ENCODE results near the gene NFATC4.
"Not testable (repeated sequence)": the region's sequence is repeated elsewhere in the genome, so short reads cannot be mapped to it uniquely, and the experiment has no call there.

The NFATC4 gene

GRCh38 chr14:24368562-24369252 lies 723 bp downstream of the NFATC4 start:
- no peak for DNase-seq

DNA sequence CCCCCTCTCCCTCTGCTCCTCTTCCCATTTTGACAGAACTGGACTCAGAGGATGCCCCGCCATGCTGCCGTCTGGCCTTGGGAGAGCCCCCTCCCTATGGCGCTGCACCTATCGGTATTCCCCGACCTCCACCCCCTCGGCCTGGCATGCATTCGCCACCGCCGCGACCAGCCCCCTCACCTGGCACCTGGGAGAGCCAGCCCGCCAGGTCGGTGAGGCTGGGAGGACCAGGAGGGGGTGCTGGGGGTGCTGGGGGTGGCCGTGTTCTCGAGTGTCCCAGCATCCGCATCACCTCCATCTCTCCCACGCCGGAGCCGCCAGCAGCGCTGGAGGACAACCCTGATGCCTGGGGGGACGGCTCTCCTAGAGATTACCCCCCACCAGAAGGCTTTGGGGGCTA lies 1.5 kb downstream of the NFATC4 start:
- DNase-seq, result no peak

- no peak for DNase-seq
Measured at GRCh38 chr14:24369907-24370687, 2.1 kb downstream of the NFATC4 start.

GRCh38 chr14:24370748-24371147 lies 2.8 kb downstream of the NFATC4 start:
- no peak for DNase-seq

GRCh38 chr14:24371605-24372004 lies 3.6 kb downstream of the NFATC4 start:
- not testable (repeated sequence) for DNase-seq

DNA sequence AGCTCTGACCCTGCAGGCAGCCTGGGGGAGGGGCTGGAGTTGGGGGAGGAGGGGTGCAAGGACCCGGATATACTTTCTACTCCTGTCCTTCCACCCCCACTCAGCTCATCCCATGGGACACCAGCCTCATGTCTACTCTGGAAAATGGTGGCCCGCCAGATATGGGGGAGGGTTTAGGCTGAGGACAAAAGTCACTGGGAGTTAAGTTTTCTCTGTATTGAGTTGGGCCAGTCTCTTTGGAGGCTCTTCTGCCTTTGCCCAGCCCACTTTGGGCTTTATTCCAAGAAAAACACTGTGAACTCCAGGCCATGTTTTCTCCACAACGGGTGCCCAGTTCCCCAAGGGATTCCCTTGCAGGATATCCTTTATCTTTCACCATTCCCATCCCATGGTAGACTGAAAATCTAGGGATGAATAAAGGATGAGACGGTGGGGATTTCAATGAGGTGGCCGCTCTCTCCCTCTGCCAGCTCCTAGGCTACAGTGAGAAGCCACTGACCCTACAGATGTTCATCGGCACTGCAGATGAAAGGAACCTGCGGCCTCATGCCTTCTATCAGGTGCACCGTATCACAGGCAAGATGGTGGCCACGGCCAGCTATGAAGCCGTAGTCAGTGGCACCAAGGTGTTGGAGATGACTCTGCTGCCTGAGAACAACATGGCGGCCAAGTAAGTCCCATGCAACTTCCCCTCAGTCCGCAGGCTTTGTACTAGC lies 4.9 kb downstream of the NFATC4 start:
- DNase-seq, result no peak

DNA sequence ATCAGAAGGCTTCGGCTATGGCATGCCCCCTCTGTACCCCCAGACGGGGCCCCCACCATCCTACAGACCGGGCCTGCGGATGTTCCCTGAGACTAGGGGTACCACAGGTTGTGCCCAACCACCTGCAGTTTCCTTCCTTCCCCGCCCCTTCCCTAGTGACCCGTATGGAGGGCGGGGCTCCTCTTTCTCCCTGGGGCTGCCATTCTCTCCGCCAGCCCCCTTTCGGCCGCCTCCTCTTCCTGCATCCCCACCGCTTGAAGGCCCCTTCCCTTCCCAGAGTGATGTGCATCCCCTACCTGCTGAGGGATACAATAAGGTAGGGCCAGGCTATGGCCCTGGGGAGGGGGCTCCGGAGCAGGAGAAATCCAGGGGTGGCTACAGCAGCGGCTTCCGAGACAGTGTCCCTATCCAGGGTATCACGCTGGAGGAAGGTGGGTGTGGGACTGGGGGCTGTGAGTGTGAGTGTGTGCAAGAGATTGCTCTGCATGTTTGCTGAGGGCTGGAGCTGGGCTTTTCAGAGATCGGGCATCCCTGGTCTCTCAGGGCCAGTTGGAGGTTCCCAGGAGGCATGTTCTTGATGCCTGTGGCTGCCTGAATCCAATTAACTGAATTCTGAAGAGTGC lies 8.6 kb downstream of the NFATC4 start:
- DNase-seq, result no peak

GRCh38 chr14:24377126-24377525 lies 9.1 kb downstream of the NFATC4 start:
- DNase-seq, result no peak

DNA sequence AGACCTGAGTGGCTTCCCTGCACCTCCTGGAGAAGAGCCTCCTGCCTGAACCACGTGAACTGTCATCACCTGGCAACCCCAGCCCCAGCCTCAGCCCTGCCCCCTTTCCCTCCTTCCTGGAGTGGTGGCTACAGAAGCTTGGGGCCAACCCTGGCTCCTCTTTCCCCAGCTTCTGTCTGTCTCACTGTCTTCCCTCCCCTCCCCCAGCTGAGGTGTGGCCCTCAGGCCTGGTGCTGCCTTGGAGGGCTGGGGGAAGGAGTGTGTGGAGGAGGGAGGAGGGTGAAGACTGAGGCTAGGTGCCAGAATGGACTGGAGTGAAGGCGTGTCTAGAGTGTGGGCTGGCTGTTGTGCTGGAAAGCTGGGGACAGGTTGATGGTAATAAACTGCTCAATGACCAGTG lies 9.7 kb downstream of the NFATC4 start:
- DNase-seq, result no peak

DNA sequence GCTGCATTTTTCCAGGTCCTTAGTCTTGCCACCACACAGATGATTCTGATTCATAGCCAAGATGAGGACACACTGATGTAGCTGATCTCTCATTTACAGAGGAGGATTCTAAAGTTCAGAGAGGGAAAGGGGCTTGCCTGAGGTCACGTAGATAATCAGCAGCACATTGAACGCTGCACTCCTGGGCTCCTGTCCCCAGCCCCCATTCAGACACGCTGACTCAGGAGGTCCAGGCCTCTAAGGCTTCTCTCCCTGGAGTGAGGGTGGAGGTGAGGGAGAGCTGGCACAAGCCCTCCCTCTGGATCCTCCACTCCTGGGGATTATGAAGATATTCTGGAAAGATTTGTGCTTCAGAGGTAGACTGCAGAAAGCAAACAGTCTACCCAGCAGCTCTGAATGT lies 10.3 kb downstream of the NFATC4 start:
- no peak for DNase-seq

GRCh38 chr14:24378981-24379906 lies 11.3 kb downstream of the NFATC4 start:
- DNase-seq, result no peak

DNA sequence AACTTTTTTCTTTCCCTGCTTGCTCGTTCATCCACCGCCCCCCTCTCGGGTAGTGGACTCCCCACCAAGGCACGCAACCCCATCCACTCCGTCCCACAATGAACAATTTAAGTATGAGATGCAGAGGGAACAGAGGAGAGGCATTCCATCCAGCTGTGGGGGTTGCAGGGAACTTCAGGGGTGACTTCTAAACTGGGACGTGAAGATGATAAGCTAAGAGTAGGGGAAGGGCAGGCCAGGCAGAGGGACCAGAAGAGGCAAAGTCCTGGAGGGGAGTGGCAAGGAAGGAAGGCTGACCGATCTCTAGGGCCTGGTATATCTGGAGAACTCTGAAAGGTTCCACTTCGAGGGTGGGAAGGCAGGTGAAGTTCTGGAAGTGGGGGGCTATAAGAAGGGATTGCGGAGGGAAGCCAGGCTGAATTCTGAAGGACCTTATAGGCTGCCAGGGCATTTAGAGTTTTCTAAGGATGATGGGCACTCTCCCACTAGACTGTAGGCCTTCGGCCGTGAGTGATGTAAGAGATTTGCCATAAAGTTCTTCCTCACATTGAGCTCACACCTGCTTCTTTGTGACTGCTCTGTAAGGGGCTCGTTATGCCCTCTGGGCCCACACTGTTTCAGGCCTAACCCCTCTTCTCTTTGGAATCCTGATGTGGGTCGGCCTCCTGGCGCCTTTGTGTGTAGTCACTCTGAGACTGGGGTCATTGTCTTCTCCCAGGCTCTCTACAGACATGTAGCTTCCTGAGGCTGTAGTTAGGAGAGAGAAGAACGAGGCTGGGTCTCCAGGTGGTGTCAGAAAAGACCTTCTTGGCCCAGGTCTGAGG lies 12.1 kb downstream of the NFATC4 start:
- no peak for DNase-seq

DNA sequence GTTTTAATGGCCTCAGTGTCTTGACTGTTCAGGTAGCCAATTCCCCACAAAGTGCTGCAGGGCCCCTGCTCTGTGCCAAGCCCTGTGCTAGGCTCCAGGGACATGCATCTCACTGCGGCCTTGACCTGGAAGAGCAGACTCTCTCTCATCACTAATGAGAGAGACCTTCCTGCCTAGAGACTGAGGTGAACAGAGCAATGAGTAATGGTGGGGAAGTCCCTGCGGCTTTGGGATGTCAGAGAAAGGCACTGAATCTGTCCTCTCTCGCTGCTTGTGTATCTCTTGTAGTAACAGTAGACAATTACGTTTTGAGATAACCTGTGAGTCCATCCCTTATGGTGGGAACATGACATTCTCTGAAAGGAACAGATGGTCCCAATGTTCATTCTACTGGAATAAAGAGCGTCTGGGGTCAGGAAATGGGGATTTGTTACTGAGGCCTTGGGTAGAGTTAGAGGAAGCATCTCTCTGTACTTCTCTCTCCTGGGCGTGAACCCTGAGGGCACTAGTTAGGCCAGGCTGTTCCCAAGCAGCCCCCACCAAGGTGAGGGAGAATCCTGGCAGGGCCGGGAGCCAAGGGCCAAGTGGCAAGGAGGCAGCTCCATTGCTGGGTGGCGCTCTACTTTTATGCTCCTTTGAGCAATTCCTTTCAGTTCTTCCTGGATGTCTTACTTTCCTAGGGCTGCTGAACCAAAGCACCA lies 13.5 kb downstream of the NFATC4 start:
- DNase-seq, result no peak

- DNase-seq, result no peak
Measured at GRCh38 chr14:24382064-24382371, 14.0 kb downstream of the NFATC4 start.

GRCh38 chr14:24384169-24384568 lies 16.2 kb downstream of the NFATC4 start:
- DNase-seq, result no peak

- DNase-seq, result no peak
Measured at GRCh38 chr14:24385524-24385923, 17.5 kb downstream of the NFATC4 start.

DNA sequence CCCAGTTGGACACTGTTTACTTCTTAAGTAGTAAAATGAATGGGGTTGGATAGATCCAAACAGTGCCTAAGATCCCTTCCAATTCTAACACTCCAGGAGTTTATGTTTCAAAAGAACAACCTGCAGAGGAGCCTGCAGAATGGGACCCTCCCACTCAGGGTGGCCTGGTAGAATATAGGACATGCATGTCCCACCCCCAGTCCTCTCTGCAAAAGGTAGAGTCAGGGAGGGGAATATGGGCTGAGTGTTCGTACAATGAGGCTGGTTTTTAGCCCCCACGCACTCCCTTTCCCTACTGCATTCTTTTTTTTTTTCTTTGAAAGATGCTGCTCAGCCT lies 19.0 kb downstream of the NFATC4 start:
- no peak for DNase-seq

- not testable (repeated sequence) for DNase-seq
Measured at GRCh38 chr14:24387579-24387978, 19.6 kb downstream of the NFATC4 start.

DNA sequence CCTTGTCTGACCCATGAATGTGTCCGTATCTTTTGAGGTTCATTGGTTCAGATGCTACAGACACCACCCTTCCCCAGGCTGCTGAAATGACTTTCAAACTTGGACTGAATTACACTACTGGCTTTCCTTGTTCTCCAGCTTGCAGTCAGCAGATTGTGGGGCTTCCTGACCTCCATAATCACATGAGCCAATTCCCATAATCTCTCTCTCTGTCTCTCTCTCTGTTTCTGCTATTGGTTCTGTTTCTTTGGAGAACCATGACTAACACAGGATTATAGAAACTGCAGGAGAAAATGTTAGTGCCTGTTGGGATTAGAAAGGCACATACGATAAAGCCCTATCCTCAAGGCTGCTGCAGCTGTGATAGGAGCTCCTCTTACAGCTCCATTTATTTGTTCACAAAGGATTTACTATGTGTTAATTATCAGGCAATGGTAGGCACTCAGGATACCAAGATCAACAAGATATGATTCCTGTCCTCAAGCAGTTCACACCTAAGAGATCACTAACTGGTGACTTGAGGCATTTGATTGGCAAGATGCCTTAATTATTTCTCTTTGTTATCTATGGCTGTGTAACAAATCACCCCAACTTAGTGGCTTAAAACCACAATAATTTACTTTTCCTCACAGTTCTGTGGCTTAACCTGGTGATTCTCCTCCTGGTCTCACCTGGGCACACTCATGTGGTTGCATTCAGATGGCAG lies 20.6 kb downstream of the NFATC4 start:
- DNase-seq, result no peak

GRCh38 chr14:24389226-24389848 lies 21.4 kb downstream of the NFATC4 start:
- no peak for DNase-seq
